Heart right ventricle (tissue), 16 donors: ENCODE results near the gene NXPH4. TPM values are rescaled to one million over a fixed set of nuclear protein-coding genes. Genes with fewer than 3 reads are reported as not detected.

Experiments used
- ATAC-seq, 8 donors: fragments of 200-7000 bp; cut with Tn5 transposase; one replicate each; pipeline ENCODE4 v1.9.1; 2020; ENCODE audit warnings: mild to moderate bottlenecking in 8 of 8, moderate library complexity in 8 of 8, moderate number of reproducible peaks in 1 of 8
- DNase-seq, 2 donors: peaks; one replicate each; pipeline ENCODE4 v3.0.0-alpha.2; 2020
- H3K27ac ChIP-seq, 10 donors: fragments of 200-600 bp; sonication (generic) in 2 of 10; one replicate each; pipeline versions ENCODE4 v1.5.0 to v1.8.0; 2020 to 2022; ENCODE audit warnings: mild to moderate bottlenecking in 3 of 10
- H3K27me3 ChIP-seq, 7 donors: fragments of 200-600 bp; one replicate each; pipeline ENCODE4 v1.8.0; 2021 to 2022; ENCODE audit warnings: mild to moderate bottlenecking in 2 of 7
- H3K36me3 ChIP-seq, 9 donors: fragments of 200-600 bp; sonication (generic) in 1 of 9; one replicate each; pipeline versions ENCODE4 v1.5.0 to v1.8.0; 2020 to 2022; ENCODE audit warnings: mild to moderate bottlenecking in 2 of 9
- H3K4me1 ChIP-seq, 9 donors: fragments of 200-600 bp; sonication (generic) in 1 of 9; one replicate each; pipeline versions ENCODE4 v1.5.0 to v1.8.0; 2020 to 2022; ENCODE audit warnings: mild to moderate bottlenecking in 4 of 9
- H3K4me3 ChIP-seq, 10 donors: fragments of 200-600 bp; sonication (generic) in 2 of 10; one replicate each; pipeline versions ENCODE4 v1.5.0 to v1.8.0; 2020 to 2022; ENCODE audit warnings: mild to moderate bottlenecking in 7 of 10, moderate library complexity in 2 of 10
- H3K9me3 ChIP-seq, 11 donors: fragments of 200-600 bp in 10 of 11; sonication (generic) in 2 of 11; one replicate each; pipeline versions ENCODE4 v1.5.0 to v1.8.0; 2013 to 2022; ENCODE audit warnings: mild to moderate bottlenecking in 2 of 11, control low read depth in 1 of 11, moderate library complexity in 1 of 11
- CTCF ChIP-seq, 9 donors: fragments of 200-600 bp; sonication (generic) in 2 of 9; IDR thresholded peaks; one replicate each; pipeline versions ENCODE4 v1.5.0 to v1.8.0; 2021 to 2022; ENCODE audit warnings: antibody characterized with exemption in 9 of 9, mild to moderate bottlenecking in 5 of 9, moderate library complexity in 1 of 9
- WGBS, 2 donors: extraction: QIAGEN DNeasy Blood & Tissue Kit; methylation state at CpG; one replicate each; pipeline ENCODE4 v1.1.7; 2013; ENCODE audit warnings: inconsistent platforms in 1 of 2; 5-methylcytosine and 5-hydroxymethylcytosine counted together
- intact Hi-C, 10 donors: fragments of 100-400 bp; cut with DNase I; formaldehyde crosslinking; loops; one replicate each; pipeline versions ENCODE4 v1.11.1 to v1.14.2; 2022
- polyA plus RNA-seq, 2 donors: library from polyadenylated mRNA; stranded (reverse); fragments of 200-250 nt; gene quantifications; one replicate each; pipeline ENCODE4 v1.2.3, GENCODE V29; 2013
- total RNA-seq, 10 donors: library from RNA; stranded (reverse); fragmentation: NEBNext Ultra II Directional in 3 of 10; extraction: Animal tissue kit (Norgen Biotek cat#: 25700) in 3 of 10; gene quantifications; one replicate each; pipeline versions ENCODE4 v1.2.1 to v1.2.4, GENCODE V29; 2021 to 2023
- donor health status: Arrhythmogenic right ventricular cardiomyopathy.
- donor health status: ischemic (EF 13 %, LVEDD 7.1; RV severe dilation, severe dysfunction).
- donor health status: healthy with polysubstance abuse.
- donor health status: DM: no; HTN: yes; CAD: no.
- donor health status: DM: no; HTN: no; CAD: no.
- donor health status: ischemic (EF 25% LVEDD 6.9; RV normal size, moderate dysfunction).
- donor health status: ischemic (EF 25% LVEDD 5.7; RV mildly dilated, moderate dysfunction).
- donor health status: healthy.
- donor health status: DM: yes; HTN: yes; CAD: no.
- donor health status: Ischemic cardiomyopathy.
- donor health status: ischemic (EF 35%, LVEDD 5.7; RV mildly dilated, moderate dysfunction).
- donor health status: nonischemic (EF 11% LVEDD 7.7; RV severe dilation, severe dysfunction).
- donor health status: DM: yes; HTN: yes; CAD: no.
- donor health status: PGD.
- donor health status: ischemic (EF 29% LVEDD 5.4; RV normal size, mild dysfunction).
- donor health status: nonischemic (EF 23%, LVEDD 6.1; RV moderate dilation, normal function).

The NXPH4 gene
- total and polyA plus RNA-seq, 12 donors, result 0.18 to 6.2 (median 1.8) TPM

DNA sequence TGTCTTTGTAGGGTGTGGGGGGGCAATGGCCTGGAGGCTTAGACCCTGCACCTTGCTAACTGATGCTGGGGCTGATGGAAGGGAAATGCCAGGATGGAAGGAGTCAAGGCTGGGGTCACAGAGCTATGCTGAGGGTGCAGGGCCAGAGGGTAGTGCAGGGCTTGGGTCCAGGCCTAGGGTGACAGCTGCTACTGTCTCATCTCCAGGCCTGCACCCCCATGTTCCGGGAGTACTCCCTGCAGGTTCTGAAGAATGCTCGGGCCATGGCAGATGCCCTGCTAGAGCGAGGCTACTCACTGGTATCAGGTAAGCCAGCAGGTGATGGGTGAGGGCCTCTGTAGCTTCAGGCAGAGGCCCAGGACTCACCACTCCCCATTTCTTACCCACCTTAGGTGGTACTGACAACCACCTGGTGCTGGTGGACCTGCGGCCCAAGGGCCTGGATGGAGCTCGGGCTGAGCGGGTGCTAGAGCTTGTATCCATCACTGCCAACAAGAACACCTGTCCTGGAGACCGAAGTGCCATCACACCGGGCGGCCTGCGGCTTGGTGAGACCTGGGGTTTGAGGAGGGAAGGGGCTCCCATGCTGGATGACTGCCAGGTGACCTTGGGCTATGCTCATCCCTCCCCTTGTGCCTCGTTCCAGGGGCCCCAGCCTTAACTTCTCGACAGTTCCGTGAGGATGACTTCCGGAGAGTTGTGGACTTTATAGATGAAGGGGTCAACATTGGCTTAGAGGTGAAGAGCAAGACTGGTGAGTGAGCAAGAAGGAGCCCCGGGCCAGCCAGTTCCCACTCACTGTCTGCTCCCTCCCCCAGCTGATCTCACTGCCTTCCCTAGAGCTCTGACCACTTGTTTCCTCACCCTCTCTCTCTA, 17.0 kb downstream of the NXPH4 start:
- Histone ChIP-seq H3K36me3 (peaks cover 0 to 39% (median 24%) of the 10 kb centered on the region in 9 donors), H3K27me3 (peaks cover 0 to 38% (median 28%) of the 10 kb centered on the region in 7 donors), H3K27ac (peak overlapping the region in 7 of 10 donors; percentile 50 to 87 (median 80)), H3K9me3 (no peaks in the 10 kb centered on the region), H3K4me3 (no peak overlapping the region), H3K4me1 (peaks cover 11 to 81% (median 48%) of the 10 kb centered on the region in 9 donors)
- intact Hi-C loops, result no loop called here
- TF ChIP-seq CTCF (IDR thresholded peaks at IDR 0.05), result no peak
- ATAC-seq, result peak in 1 of 8 donors; percentile 19
- DNase-seq, result no peak
- 85% methylated on average over 15 of the region's 15 CpGs for WGBS, 2 donors

- Histone ChIP-seq H3K27ac (peak overlapping the region in 9 of 10 donors; percentile 50 to 87 (median 80)), H3K36me3 (peaks cover 0 to 39% (median 24%) of the 10 kb centered on the region in 9 donors), H3K27me3 (peaks cover 0 to 43% (median 29%) of the 10 kb centered on the region in 7 donors), H3K4me1 (peaks cover 15 to 81% (median 47%) of the 10 kb centered on the region in 9 donors), H3K9me3 (no peaks in the 10 kb centered on the region), H3K4me3 (no peak overlapping the region)
- WGBS, 2 donors, result 75 to 87% methylated on average over 3 of the region's 3 CpGs
- intact Hi-C loops, result no loop called here
- no peak for TF ChIP-seq CTCF (IDR thresholded peaks at IDR 0.05)
- no peak for ATAC-seq
- no peak for DNase-seq
Measured at GRCh38 chr12:57234233-57234570, 17.6 kb downstream of the NXPH4 start.

GRCh38 chr12:57234571-57235016, 18.0 kb downstream of the NXPH4 start:
- no peak for ATAC-seq
- no peak for DNase-seq
- peaks cover 0 to 47% (median 29%) of the 10 kb centered on the region in 7 donors for H3K27me3 ChIP-seq
- TF ChIP-seq CTCF (IDR thresholded peaks at IDR 0.05), result no peak
- peaks cover 19 to 82% (median 49%) of the 10 kb centered on the region in 9 donors for H3K4me1 ChIP-seq
- H3K27ac ChIP-seq, result peak overlapping the region; percentile 50 to 87 (median 79)
- peaks cover 0 to 39% (median 24%) of the 10 kb centered on the region in 9 donors for H3K36me3 ChIP-seq
- intact Hi-C loops, result no loop called here
- no peaks in the 10 kb centered on the region for H3K9me3 ChIP-seq
- H3K4me3 ChIP-seq, result peak overlapping the region in 7 of 10 donors; percentile 22 to 60 (median 53)
- WGBS, 2 donors, result 77 to 88% methylated on average over 10 of the region's 10 CpGs

DNA sequence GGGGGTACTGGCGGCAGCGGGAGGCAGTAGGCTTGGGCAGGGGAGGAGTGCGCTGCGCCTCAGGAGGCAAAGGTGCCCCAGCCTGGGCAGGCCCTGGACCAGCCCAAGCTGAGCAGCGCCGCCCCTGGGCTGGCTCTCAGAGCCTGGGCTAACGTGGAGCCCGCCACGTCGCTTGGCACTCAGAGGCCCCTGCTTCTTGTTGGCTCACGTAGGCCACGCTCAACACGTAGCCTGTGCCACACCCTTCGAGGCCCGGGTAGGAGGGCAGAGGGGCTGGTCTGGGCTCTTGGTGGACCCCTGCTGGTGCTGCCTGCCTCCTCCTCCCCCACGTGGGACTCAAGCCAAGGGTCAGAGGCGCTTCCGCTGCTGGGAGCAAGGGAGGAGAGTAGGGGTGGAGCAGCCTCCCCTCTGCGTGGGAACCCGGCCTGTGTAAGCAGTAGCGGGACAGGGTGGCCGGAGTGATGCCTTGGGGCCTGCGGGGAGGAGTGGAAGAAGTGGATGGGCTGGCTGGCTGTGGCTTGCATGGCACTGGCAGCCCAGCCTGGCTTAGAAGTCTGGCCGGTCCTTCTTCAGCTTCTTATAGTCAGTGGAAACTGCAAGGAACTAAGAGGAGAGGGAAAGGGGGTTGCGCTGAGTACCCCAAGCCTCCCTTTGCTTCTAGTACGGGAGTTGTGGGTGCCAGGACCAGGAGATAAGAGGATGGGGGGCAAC, 18.6 kb downstream of the NXPH4 start:
- H3K27me3 ChIP-seq, result peaks cover 0 to 52% (median 31%) of the 10 kb centered on the region in 7 donors
- 63 to 70% methylated on average over 26 of the region's 26 CpGs for WGBS, 2 donors

More for the DNA sequence above, 18.6 kb downstream of the NXPH4 start:
- peak overlapping the region in 9 of 10 donors; percentile 22 to 60 (median 49) for H3K4me3 ChIP-seq
- TF ChIP-seq CTCF (IDR thresholded peaks at IDR 0.05), result peak in 3 of 9 donors; percentile 9 to 31 (median 18)
- H3K9me3 ChIP-seq, result no peaks in the 10 kb centered on the region
- peak overlapping the region; percentile 50 to 87 (median 79) for H3K27ac ChIP-seq
- H3K4me1 ChIP-seq, result peaks cover 24 to 83% (median 52%) of the 10 kb centered on the region in 9 donors
- intact Hi-C loops, result no loop called here
- DNase-seq (peak; percentile 81 to 84), ATAC-seq (peak; percentile 26 to 45 (median 39))
- peaks cover 0 to 39% (median 24%) of the 10 kb centered on the region in 9 donors for H3K36me3 ChIP-seq
